Subcutaneous abdominal adipose tissue (tissue), 5 donors: ENCODE measurements around the gene FGF21.

ENCODE experiments used
- H3K27ac ChIP-seq: one replicate; pipeline ENCODE4 v1.7.0; 2013; ENCODE audit warnings: low read depth, mild to moderate bottlenecking, inconsistent platforms, low read length, moderate library complexity
- H3K27me3 ChIP-seq, 5 donors: one replicate each; pipeline ENCODE4 v1.7.0; 2013; ENCODE audit warnings: low read length in 5 of 5, inconsistent platforms in 1 of 5; ENCODE audit not compliant: control insufficient read depth in 5 of 5, insufficient read depth in 4 of 5
- H3K36me3 ChIP-seq, 5 donors: one replicate each; pipeline ENCODE4 v1.7.0; 2013; ENCODE audit warnings: low read length in 5 of 5; ENCODE audit not compliant: control insufficient read depth in 5 of 5, insufficient read depth in 5 of 5
- H3K4me1 ChIP-seq, 5 donors: one replicate each; pipeline ENCODE4 v1.7.0; 2013; ENCODE audit warnings: low read length in 5 of 5, mild to moderate bottlenecking in 3 of 5, moderate library complexity in 1 of 5; ENCODE audit not compliant: control insufficient read depth in 5 of 5, insufficient read depth in 5 of 5
- H3K4me3 ChIP-seq, 5 donors: one replicate each; pipeline ENCODE4 v1.7.0; 2013; ENCODE audit warnings: low read length in 5 of 5, low read depth in 1 of 5
- H3K9ac ChIP-seq, 5 donors: one replicate each; pipeline ENCODE4 v1.7.0; 2013; ENCODE audit warnings: low read length in 5 of 5, mild to moderate bottlenecking in 4 of 5, moderate library complexity in 3 of 5
- H3K9me3 ChIP-seq, 5 donors: one replicate each; pipeline ENCODE4 v1.7.0; 2013; ENCODE audit warnings: low read length in 5 of 5; ENCODE audit not compliant: control insufficient read depth in 5 of 5
- donor health status: healthy.
- donor health status: healthy.
- donor health status: healthy.
- donor health status: healthy.
- donor health status: healthy.

The FGF21 gene

GRCh38 chr19:48799358-48800300 lies 44.3 kb downstream of the FGF21 start:
- no peaks in the 10 kb centered on the region for H3K9me3 ChIP-seq
- H3K36me3 ChIP-seq, result peaks cover 0 to 7% (median 3%) of the 10 kb centered on the region in 5 donors
- H3K27me3 ChIP-seq, result peaks cover 0 to 4% (median 0%) of the 10 kb centered on the region in 5 donors
- H3K4me1 ChIP-seq, result peaks cover 9 to 18% (median 17%) of the 10 kb centered on the region in 5 donors
- no peak overlapping the region for H3K27ac ChIP-seq
- H3K9ac ChIP-seq, result peak overlapping the region in 1 of 5 donors; percentile 14
- H3K4me3 ChIP-seq, result no peak overlapping the region

- H3K4me1 ChIP-seq, result peaks cover 0 to 5% (median 0%) of the 10 kb centered on the region in 5 donors
- no peak overlapping the region for H3K9ac ChIP-seq
- H3K9me3 ChIP-seq, result no peaks in the 10 kb centered on the region
- peaks cover 0 to 9% (median 3%) of the 10 kb centered on the region in 5 donors for H3K36me3 ChIP-seq
- H3K4me3 ChIP-seq, result no peak overlapping the region
- H3K27ac ChIP-seq, result no peak overlapping the region
- no peaks in the 10 kb centered on the region for H3K27me3 ChIP-seq
Observed at GRCh38 chr19:48802623-48803022, 47.3 kb downstream of the FGF21 start.

GRCh38 chr19:48804496-48804895 lies 49.2 kb downstream of the FGF21 start:
- no peak overlapping the region for H3K27ac ChIP-seq
- no peaks in the 10 kb centered on the region for H3K27me3 ChIP-seq
- H3K4me1 ChIP-seq, result no peaks in the 10 kb centered on the region
- no peak overlapping the region for H3K9ac ChIP-seq
- H3K9me3 ChIP-seq, result no peaks in the 10 kb centered on the region
- H3K36me3 ChIP-seq, result peaks cover 0 to 9% (median 4%) of the 10 kb centered on the region in 5 donors
- no peak overlapping the region for H3K4me3 ChIP-seq

GRCh38 chr19:48805452-48805851 lies 50.1 kb downstream of the FGF21 start:
- no peak overlapping the region for H3K4me3 ChIP-seq
- H3K9me3 ChIP-seq, result no peaks in the 10 kb centered on the region
- H3K4me1 ChIP-seq, result peaks cover 0 to 8% (median 7%) of the 10 kb centered on the region in 5 donors
- no peaks in the 10 kb centered on the region for H3K27me3 ChIP-seq
- no peak overlapping the region for H3K27ac ChIP-seq
- H3K9ac ChIP-seq, result no peak overlapping the region
- H3K36me3 ChIP-seq, result peaks cover 0 to 6% (median 4%) of the 10 kb centered on the region in 5 donors

GRCh38 chr19:48806518-48806817 lies 51.1 kb downstream of the FGF21 start:
- Histone ChIP-seq H3K9me3 (no peaks in the 10 kb centered on the region), H3K27me3 (no peaks in the 10 kb centered on the region), H3K4me1 (peaks cover 0 to 12% (median 11%) of the 10 kb centered on the region in 5 donors), H3K27ac (no peak overlapping the region), H3K9ac (no peak overlapping the region), H3K4me3 (no peak overlapping the region), H3K36me3 (peaks cover 0 to 6% (median 4%) of the 10 kb centered on the region in 5 donors)

- H3K9ac ChIP-seq, result no peak overlapping the region
Observed at GRCh38 chr19:48806818-48807589, 51.7 kb downstream of the FGF21 start.

GRCh38 chr19:48807590-48808308 lies 52.4 kb downstream of the FGF21 start:
- Histone ChIP-seq H3K9ac (no peak overlapping the region), H3K4me3 (no peak overlapping the region), H3K4me1 (peaks cover 0 to 24% (median 20%) of the 10 kb centered on the region in 5 donors), H3K9me3 (no peaks in the 10 kb centered on the region), H3K27ac (no peak overlapping the region), H3K27me3 (no peaks in the 10 kb centered on the region), H3K36me3 (peaks cover 0 to 6% (median 4%) of the 10 kb centered on the region in 5 donors)

More at GRCh38 chr19:48806818-48807589, 51.7 kb downstream of the FGF21 start:
- no peak overlapping the region for H3K27ac ChIP-seq
- no peaks in the 10 kb centered on the region for H3K9me3 ChIP-seq
- H3K4me3 ChIP-seq, result no peak overlapping the region
- peaks cover 0 to 17% (median 12%) of the 10 kb centered on the region in 5 donors for H3K4me1 ChIP-seq
- no peaks in the 10 kb centered on the region for H3K27me3 ChIP-seq
- peaks cover 0 to 6% (median 4%) of the 10 kb centered on the region in 5 donors for H3K36me3 ChIP-seq
